T-helper 2 cell (primary cell): Measurements from ENCODE around the gene ERP29.
A peak's percentile ranks its signal among the peaks of the same experiment; 100 is the strongest.
"Not testable (repeated sequence)": the region's sequence is repeated elsewhere in the genome, so short reads cannot be mapped to it uniquely, and the experiment has no call there.

Experiments
- DNase-seq, 5 experiments: peaks; one replicate each; pipeline versions ENCODE4 v3.0.0 to v3.0.0-alpha.2; 2012 to 2022
- total RNA-seq, 2 donors: gene quantifications; one replicate each; lab custom pipeline; 2026; lab: John Stamatoyannopoulos, UW

The ERP29 gene
- total RNA-seq, result 84.8 to 148 reads per million in 2 donors

DNA sequence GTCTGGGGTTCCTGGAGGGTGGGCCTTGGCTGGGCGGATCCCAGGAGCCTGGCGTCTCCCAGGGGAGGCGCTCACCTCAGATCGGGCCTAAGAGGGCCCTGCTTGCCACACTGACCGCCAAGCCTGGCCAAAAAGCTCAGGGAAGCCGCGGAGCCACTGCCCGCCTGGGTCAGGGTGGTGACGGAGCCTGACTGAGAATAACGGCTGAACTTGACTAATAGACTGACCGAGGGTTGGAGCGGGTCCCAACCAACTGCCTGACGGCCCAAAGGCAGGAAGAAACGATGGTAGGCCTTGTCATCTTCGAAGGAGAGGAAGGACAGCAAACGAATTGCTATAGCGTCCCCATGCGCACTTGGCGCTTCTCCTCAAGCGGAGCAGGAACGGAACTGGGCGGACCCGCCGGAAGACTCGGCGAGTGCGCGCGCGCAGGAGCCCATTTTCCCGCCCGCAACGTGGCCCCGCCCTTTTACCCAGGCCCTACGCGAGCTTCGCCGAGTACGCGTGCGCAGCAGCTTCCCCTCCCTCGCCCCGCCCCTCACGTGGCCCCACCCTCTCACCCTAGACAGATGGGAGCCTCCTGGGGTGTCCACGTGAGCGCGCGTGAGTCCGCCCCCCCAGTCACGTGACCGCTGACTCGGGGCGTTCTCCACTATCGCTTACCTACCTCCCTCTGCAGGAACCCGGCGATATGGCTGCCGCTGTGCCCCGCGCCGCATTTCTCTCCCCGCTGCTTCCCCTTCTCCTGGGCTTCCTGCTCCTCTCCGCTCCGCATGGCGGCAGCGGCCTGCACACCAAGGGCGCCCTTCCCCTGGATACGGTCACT is at the start of gene ERP29, which contains the start of gene TMEM116:
ERP29 (plus strand) TSS at position 652 of the 826 bp plus-strand sequence; CDS start at position 692, 40 bp downstream.
TMEM116 (minus strand) TSS at position 391 of the 826 bp plus-strand sequence. CDS start 7,895 bp downstream, outside the sequence.
- peak; percentile 98 to 100 (median 100) for DNase-seq

DNA sequence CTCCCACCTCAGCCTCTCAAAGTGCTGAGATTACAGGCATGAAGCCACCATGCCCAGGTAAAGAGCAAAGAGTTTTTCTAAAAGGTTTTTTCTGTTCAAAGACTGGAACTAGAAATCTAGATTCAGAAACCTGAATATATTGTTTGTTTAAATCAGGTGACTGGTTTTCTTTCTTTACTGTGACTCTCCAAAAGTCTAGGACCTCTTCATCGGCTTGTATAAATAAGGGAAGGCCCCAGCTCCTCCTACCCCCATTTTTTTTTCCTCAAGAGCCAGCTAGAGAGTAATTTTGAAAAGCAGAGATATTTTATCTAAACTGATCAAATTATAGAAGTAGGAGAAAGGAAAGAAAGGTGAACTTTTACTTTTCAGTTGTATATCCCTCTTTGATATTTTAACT is 48.3 kb upstream of the ERP29 start:
- DNase-seq, result no peak

DNA sequence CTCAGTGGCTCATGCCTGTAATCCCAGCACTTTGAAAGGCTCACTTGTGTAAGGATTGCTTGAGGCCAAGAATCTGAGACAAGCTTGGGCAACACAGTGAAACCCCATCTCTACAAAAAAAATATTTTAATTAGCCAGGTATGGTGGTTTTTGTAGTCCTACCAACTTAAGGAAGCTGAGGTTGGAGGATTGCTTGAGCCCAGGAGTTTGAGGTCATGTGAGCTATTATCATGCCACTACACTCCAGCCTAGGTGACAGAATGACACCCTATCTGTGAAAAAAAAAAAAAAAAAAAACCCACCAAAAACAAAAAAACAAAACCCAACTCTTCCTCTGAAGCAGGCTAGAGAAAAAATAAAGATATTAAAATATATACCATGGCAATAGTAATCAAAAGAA is 41.4 kb upstream of the ERP29 start:
- DNase-seq, result peak in 2 of 5 experiments; percentile 21 to 59

DNA sequence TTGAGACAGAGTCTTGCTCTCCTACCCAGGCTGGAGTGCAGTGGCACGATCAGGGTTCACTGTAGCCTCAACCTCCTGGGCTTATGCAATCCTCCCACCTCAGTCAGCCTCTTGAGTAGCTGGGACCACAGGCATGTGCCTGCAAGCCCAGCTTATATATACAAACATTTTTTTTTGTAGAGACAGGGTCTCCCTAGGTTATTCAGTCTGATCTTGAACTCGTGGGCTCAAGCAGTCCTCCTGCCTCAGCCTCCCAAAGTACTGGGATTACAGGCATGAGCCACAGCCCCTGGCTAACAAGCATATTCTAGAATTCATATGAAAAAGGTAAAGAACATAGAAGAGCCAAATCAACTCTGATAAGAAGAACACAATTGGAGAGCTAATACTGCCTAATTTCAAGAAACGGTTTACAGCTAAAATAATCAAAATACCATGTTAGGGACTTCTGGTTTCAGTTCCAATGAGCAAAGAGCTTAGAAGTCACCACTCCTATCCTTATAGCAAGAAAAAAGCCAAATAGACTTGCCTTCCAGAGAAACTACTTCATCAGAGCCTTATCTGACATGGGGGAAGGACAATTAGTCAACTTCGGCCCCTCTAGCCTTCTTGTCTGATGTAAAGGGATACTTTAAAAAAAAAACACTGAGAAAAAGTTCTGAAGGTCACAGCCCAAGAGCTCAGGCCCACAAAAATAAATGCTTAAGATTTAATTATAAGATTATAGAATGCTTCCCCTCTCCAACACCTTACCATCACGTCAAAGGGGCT is 37.9 kb upstream of the ERP29 start:
- no peak for DNase-seq

DNA sequence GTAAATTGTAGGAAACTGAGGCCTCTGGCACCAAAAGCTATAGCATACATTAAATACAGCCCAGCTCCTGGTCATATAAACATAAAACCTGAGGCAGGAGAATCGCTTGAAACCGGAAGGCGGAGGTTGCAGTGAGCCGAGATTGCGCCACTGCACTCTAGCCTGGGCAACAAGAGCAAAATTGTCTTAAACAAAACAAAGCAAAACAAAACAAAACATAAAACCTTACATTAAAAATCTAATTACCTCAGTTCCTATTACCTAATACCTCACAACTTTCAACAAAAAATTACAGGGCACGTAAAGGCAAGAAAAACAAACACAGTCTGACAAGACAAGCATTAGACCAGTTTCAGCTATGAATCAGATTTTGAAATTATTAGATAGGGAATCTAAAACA is 36.9 kb upstream of the ERP29 start:
- no peak for DNase-seq

DNA sequence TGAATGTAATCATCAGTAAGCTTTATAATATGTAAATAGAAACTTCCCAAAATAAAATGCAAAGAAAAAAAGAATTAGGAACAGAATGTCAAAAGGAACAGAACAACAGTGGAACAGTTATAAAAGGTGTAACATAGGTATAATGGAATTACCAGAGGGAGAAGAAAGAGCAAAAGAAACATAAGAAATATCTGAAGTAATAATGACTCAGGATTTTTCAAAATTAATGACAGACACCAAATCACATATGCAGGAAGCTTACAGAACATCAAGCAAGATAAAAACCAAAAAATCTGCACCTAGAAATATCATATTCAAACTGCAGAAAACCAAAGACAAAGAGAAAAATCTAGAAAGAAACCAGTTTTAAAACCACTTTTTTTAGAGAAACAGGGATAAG is 36.4 kb upstream of the ERP29 start:
- DNase-seq, result no peak

DNA sequence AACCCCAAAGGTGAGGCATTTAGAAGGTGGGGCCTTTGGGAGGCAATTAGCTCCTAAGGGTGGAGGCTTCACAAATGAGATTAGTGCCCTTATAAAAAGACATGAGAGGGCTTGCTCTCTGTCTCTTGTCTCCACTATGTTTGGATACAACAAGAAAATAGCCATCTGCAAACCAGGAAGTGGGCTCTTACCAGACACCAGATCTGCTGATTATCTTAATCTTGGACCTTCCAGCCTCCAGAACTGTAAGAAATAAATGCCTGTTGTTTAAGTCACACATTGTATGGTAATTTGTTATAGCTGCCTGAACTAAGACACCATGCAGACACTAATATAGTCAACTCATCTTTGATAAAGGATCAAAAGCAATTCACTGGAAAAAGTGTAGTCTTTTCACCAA is 34.7 kb upstream of the ERP29 start:
- no peak for DNase-seq

DNA sequence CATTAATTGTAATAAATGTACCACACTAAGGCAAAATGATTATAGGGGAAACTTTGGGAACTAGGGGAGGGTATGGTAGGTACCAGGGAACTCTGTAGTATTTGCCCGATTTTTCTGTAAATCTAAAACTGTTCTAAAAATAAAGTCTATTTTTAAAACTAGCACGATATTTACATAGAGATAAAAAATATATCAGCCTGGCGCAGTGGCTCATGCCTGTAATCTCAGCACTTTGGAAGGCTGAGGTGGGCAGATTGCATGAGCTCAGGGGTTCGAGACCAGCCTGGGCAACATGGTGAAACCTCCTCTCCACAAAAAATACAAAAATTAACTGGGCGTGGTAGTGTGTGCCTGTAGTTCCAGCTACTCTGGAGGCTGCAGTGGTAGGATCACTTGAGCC is 32.6 kb upstream of the ERP29 start:
- DNase-seq, result no peak

DNA sequence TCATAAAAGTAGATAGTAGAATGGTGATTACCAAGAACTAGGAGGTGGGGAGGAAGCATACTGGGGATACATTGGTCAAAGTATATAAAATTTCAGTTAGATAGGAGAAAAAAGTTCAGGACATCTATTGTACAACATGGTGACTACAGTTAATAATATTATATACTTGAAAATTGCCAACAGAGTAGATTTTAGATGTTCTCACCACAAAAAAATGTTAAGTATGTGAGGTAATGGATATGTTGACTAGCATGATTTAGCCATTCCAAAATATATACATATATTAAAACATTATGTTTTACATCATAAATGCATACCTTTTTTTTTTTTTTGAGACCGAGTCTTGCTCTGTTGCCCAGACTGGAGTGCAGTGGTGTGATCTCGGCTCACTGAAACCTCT is 31.2 kb upstream of the ERP29 start:
- DNase-seq, result no peak

DNA sequence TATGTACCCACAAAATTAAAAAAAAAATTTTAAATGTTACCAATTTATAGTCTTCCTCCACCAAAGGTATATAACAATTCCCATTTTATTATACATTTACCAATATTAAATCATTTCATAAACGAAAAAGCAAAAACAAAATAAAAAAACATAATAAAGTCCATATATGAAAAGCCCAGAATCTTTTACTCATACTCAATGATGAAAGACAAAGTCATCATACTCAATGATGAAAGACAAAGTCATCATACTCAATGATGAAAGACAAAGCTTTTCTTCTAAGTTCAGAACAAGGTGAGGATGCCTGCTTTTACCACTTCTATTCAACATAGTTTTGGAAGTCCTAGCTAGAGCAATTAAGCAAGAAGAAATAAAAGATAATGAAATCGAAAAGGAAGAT is 28.4 kb upstream of the ERP29 start:
- no peak for DNase-seq

DNA sequence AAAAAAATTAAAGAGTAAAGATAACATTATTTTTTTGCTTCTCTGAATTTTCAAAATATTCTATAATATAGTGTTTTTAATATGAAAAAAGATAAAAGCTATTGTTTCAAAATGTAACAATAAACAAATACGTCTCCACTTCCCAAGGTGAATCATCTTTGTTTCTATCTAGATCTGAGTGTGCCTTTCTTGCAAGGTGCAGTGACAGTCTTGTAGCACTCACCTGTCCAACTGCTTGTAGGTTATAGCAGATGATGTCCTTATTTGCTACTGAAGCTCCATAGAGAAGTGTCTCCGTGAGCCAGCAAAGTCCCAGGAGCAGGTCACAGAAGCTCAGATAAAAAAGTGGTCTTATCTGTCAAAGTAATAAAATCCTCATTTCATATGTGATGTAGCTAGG is 21.7 kb upstream of the ERP29 start:
- no peak for DNase-seq

DNA sequence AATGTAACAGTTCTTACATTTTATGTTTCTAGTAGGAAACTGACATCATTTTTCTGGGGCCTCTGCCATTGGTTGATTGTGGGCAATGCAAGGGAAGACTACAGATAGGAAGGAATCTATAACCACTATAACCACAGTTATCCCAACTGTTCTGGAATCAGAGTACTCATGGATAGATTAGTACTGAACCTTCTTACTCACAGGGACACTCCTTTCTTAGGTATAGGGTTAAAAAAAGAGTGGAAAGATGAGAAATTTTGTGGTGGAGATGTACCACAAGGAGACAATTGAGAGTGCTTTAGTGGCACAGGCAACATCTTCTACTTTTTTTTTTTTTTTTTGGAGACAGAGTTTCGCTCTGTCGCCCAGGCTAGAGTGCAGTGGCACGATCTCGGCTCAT is 21.3 kb upstream of the ERP29 start:
- peak in 1 of 5 experiments; percentile 39 for DNase-seq

DNA sequence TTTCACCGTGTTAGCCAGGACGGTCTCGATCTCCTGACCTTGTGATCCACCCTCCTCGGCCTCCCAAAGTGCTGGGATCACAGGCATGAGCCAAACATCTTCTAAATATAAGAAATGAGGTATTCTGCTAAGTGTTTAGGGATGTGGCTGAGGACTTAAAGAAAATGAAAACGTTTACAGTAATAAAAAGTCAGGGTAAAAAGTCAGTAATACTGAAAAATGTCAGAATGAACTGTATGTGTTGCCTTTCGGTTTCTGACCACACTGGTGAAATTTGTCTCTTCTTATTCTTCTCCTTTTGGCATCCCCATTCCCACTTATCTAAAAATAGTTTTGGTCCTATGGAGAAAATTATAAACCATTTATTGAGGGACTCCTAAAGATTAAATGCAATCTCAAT is 20.8 kb upstream of the ERP29 start:
- no peak for DNase-seq

DNA sequence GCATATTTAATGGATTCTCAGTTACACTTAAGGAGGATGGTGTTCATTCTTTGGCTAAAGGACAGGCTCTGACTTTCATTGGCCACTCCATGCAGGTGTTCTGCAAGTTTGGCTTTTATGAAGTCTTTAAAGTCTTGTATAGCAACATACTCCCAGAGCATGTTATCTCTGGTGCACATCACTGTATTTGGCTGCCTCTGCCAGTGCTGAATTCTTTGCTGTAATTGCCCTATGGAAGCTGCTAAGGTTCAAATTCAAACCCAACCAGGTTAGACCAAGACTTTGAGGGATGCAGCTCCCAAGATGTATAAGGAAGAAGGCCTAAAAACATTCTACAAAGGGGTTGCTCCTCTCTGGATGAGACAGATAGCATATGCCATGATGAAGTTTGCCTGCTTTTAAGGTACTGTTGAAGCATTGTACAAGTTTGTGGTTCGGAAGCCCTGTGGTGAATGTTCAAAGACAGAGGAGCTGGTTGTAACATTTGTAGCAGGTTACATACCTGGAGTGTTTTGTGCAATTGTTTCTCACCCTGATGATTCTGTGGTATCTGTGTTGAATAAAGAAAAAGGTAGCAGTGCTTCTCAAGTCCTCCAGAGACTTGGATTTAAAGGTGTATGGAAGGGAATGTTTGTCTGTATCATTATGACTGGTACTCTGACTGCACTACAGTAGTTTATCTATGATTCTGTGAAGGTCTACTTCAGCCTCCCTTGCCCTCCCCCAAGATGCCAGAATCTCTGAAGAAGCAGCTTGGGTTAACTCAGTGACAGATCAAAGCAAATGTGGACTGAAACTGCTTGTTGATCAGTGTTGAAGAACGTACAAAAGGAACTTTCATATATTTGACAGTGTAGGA is 19.7 kb upstream of the ERP29 start:
- peak in 2 of 5 experiments; percentile 35 to 80 for DNase-seq

DNA sequence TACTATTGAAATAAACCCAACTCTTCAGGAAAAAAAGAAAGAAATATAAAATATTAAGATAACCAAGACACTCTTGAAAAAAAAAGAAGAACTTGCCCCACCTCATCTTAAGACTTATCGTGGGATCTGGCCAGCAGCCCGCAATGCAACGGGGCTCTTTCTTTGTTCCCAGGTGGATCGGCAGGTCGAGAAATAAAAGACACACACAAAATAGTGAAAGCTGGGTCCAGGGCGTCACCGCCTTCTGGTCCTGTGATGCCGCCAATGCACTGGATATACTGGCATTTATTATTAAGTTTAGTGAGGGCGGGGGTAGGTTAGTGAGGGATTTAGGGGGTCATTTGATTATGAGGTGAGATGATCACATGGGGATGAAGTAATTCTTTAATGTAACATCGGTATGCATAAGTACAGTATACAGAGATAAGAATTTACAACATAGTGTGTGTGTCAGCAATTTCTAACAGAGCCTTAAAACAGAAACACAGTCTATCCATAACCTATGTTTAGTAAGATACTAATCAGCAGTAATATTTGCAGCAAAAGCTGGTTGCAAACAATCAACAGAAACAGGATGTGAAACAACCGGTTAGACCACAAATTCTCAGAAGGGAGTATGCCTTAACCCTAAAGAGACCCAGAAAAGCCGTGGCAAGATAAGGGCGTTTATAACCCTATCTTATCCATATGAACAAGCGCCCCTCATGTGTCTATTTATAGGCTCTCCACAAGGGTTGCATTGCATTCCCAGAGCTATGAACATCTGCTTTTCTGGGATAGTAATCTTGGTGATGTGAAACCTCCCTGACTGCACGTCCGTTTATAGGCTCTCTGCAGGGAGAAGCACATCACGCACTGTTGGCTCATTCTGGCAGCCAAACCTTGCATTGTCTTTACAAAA is 18.8 kb upstream of the ERP29 start:
- peak in 3 of 5 experiments; percentile 29 to 92 (median 38) for DNase-seq

DNA sequence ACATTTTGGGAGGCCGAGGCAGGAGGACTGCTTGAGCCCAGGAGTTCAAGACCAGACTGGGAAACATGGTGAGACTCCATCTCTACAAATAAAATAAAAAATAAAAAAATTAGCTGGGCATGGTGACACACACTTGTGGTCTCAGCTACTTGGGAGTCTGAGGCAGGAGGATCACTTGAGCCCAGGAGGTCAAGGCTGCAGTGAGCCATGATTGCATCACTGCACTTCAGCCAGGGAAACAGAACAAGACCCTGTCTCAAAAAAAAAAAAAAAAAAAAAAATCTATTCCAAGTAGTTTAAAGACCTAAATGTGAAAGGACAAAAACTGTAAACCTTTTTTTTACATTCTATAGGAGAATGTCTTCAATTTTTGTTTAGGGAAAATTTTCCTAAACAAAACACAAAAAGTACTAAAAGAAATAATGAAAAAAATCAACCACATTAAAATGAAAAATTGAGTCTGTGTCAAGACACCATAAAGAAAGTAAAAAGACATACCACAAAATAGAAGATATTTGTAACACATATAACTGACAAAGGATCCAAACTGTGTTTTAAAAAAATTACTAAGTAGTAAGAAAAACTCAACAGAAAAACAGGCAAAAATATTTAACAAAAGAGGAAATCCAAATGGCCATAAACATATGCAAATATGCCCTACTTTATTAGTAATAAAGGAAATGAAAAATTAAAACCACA is 17.3 kb upstream of the ERP29 start:
- no peak for DNase-seq

DNA sequence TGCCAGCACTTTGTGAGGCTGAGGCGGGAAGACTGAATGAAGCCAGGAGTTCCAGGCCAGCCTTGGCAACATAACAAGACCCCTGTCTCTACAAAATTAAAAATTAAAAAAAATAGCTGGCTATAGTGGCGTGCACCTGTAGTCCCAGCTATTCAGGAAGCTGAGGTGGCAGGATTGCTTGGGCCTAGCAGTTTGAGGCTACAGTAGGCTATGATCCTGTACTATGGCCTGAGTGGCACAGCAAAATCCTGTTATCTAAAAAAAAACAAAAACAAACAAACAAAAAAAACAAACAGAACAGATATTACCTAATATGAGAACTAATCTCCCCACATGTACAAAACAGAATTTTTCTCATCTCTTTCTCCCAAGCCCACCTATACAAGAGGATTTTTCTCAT is 15.9 kb upstream of the ERP29 start:
- DNase-seq, result no peak

DNA sequence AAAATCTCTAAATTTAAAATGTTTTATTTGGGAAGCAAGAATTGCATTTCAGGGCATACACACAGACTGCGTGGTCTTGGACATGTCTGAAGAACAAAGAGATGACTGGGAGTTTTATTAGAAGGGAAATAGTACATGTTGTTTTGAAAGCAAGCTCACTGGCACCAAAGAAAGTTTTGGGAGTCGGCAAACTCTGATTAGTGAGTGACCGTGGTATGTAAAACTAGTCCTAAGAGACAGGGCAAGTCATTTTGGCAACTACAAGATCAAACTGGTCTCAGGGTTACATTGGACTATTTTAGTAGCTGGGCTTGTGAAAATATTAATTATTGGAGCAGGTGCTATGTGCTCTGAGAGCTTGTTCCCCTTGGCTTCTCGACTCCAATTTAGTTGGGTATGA is 15.2 kb upstream of the ERP29 start:
- DNase-seq, result no peak

DNA sequence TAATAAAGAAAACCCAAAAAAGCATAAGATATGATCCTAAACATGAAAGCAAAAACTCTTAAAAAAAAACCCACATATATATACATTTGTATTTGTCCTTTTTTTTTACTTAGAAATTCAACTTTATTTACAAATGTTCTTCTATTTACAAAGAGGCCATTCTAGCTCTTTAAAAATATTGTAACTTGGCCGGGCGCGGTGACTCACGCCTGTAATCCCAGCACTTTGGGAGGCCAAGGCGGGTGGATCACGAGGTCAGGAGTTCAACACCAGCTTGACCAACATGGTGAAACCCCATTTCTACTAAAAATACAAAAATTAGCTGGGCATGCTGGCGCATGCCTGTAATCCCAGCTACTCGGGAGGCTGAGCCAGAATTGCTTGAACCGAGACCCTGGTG is 14.1 kb upstream of the ERP29 start:
- not testable (repeated sequence) for DNase-seq

DNA sequence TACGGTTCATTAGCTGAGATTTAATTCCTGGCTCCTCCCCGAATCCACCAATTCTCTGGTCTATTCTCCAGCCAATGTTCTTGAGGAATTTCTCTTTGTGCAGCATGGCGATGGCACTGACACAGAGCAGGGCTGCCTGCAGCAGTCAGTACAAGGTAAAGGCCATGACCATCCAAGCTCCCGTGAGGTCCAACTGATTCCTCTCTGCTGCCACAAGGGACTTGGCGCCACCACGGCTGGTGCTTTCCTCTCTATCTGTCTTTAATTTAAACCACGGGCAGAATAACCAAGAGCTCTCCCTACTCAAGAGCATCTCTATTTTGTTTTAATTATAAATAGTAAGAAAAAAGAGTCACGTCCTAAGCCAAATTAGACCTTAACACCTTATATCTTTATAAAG is 12.4 kb upstream of the ERP29 start:
- DNase-seq, result no peak

DNA sequence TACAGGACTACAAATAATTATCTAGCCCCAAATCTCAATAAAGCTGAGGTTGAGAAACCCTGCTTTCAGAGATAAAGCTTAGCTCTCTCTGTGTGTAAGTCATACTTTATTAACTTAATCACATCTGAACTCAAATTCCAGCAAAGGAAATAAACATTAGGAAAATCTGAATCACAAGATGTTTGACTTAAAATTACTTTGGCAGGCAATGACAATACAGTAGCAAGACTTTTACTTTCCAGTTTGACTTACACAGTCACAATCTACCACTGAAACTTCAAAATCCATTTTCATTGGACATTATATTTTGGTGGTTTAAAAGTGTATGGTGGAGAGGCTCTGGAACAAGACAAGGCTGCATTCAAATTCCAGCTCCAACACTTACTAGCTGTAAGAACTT is 11.7 kb upstream of the ERP29 start:
- peak in 1 of 5 experiments; percentile 42 for DNase-seq
